HT-29 (cell line): ENCODE results near the gene CALM1. TPM values are rescaled to one million over a fixed set of nuclear protein-coding genes. Genes with fewer than 3 reads are reported as not detected.

Source experiments
- DNase-seq: peaks from one replicate; pipeline ENCODE4 v3.0.0-alpha.2; 2015; ENCODE audit warnings: low spot score
- total RNA-seq: library from RNA; depleted of rRNA; stranded (reverse); fragments of >200 nt; shearing (Covaris generic); gene quantifications from 2 replicates; pipeline ENCODE4 v1.2.3, GENCODE V29; 2014

The CALM1 gene
- total RNA-seq, 1 experiment from 2014 or later: 752 TPM

GRCh38 chr14:90442388-90442787 is 45.6 kb downstream of the CALM1 start:
- DNase-seq: no peak

- DNase-seq: peak; percentile 63
Observed at GRCh38 chr14:90443161-90444076, 46.6 kb downstream of the CALM1 start.

- peak; percentile 51 for DNase-seq
Observed at GRCh38 chr14:90444077-90444696, 47.4 kb downstream of the CALM1 start.

- no peak for DNase-seq
Observed at GRCh38 chr14:90445011-90445410, 48.2 kb downstream of the CALM1 start.

- DNase-seq: no peak
Observed at GRCh38 chr14:90446405-90446804, 49.6 kb downstream of the CALM1 start.

- no peak for DNase-seq
Observed at GRCh38 chr14:90447720-90448497, 51.1 kb downstream of the CALM1 start.

- no peak for DNase-seq
Observed at GRCh38 chr14:90449411-90449810, 52.6 kb downstream of the CALM1 start.

- no peak for DNase-seq
Observed at GRCh38 chr14:90450151-90450550, 53.3 kb downstream of the CALM1 start.

GRCh38 chr14:90450667-90451066 is 53.8 kb downstream of the CALM1 start:
- no peak for DNase-seq

GRCh38 chr14:90451443-90451842 is 54.6 kb downstream of the CALM1 start:
- no peak for DNase-seq

- no peak for DNase-seq
Observed at GRCh38 chr14:90451961-90452360, 55.1 kb downstream of the CALM1 start.

GRCh38 chr14:90452366-90452765 is 55.5 kb downstream of the CALM1 start:
- DNase-seq: no peak

GRCh38 chr14:90453401-90453951 is 56.6 kb downstream of the CALM1 start:
- no peak for DNase-seq

- peak; percentile 94 for DNase-seq
Observed at GRCh38 chr14:90454041-90455000, 57.5 kb downstream of the CALM1 start.

- DNase-seq: no peak
Observed at GRCh38 chr14:90455100-90455571, 58.3 kb downstream of the CALM1 start.

GRCh38 chr14:90456551-90456950 is 59.7 kb downstream of the CALM1 start:
- no peak for DNase-seq

GRCh38 chr14:90457186-90457585 is 60.4 kb downstream of the CALM1 start:
- DNase-seq: no peak
